ENCODE results near the gene IL20. TPM values are rescaled to one million over a fixed set of nuclear protein-coding genes. Genes with fewer than 3 reads are reported as not detected.
A peak's percentile ranks its signal among the peaks of the same experiment; 100 is the strongest.

Gene IL20
- total RNA-seq, 6 experiments from 2014 or later: not detected

- 44% methylated on average over 3 of the region's 3 CpGs for WGBS (ENCODE audit: insufficient coverage, low coverage, low lambda C conversion rate, missing lambda C conversion rate)
- H3K4me3 ChIP-seq: no peak overlapping the region
- ATAC-seq (peak in 3 of 4 donors; percentile 30 to 43 (median 30)), DNase-seq (no peak)
- no peak for TF ChIP-seq POLR2A (IDR thresholded peaks at IDR 0.05)
- TF ChIP-seq, protein P1, sequence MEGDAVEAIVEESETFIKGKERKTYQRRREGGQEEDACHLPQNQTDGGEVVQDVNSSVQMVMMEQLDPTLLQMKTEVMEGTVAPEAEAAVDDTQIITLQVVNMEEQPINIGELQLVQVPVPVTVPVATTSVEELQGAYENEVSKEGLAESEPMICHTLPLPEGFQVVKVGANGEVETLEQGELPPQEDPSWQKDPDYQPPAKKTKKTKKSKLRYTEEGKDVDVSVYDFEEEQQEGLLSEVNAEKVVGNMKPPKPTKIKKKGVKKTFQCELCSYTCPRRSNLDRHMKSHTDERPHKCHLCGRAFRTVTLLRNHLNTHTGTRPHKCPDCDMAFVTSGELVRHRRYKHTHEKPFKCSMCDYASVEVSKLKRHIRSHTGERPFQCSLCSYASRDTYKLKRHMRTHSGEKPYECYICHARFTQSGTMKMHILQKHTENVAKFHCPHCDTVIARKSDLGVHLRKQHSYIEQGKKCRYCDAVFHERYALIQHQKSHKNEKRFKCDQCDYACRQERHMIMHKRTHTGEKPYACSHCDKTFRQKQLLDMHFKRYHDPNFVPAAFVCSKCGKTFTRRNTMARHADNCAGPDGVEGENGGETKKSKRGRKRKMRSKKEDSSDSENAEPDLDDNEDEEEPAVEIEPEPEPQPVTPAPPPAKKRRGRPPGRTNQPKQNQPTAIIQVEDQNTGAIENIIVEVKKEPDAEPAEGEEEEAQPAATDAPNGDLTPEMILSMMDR (IDR thresholded peaks at IDR 0.05): no peak
- no peaks in the 10 kb centered on the region for H3K27me3 ChIP-seq
- intact Hi-C loops (cut with DNase I): no loop called here
- no peaks in the 10 kb centered on the region for H3K36me3 ChIP-seq
- peak overlapping the region in 1 of 3 donors; percentile 3 for H3K27ac ChIP-seq
- no peaks in the 10 kb centered on the region for H3K4me1 ChIP-seq
- no peaks in the 10 kb centered on the region for H3K9me3 ChIP-seq
Observed at GRCh38 chr1:206824331-206824730, 41.1 kb upstream of the IL20 start.

DNA sequence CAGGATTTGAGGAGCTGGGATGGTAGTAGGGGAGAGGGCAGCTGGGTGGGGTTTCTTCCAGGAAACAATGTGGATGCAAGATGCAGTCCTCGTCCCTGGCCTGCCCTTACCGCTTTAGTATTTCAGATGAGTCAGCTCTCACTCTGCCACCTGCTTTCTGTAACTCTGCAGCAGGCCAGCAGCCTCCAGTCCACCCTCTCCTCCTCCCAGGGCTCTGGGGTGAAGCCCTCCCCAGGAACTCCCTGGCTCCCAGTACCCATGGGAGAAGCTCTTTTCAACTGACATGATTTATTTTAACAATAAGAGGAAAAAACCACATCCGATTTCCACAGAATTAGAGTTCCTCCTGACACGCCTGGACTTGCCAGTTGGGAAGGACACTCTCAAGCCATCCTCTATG, 39.0 kb upstream of the IL20 start:
- WGBS (ENCODE audit: insufficient coverage, low coverage, low lambda C conversion rate, missing lambda C conversion rate): 50% methylated on average over 2 of the region's 4 CpGs
- ATAC-seq (no peak), DNase-seq (no peak)
- H3K4me3 ChIP-seq: no peak overlapping the region
- no peaks in the 10 kb centered on the region for H3K9me3 ChIP-seq
- no peak overlapping the region for H3K27ac ChIP-seq
- no peaks in the 10 kb centered on the region for H3K36me3 ChIP-seq
- intact Hi-C loops (cut with DNase I): no loop called here
- TF ChIP-seq, protein P1 (IDR thresholded peaks at IDR 0.05): no peak
- TF ChIP-seq POLR2A (IDR thresholded peaks at IDR 0.05): no peak
- H3K4me1 ChIP-seq: no peaks in the 10 kb centered on the region
- H3K27me3 ChIP-seq: no peaks in the 10 kb centered on the region

- Histone ChIP-seq H3K27ac (no peak overlapping the region), H3K4me1 (no peaks in the 10 kb centered on the region), H3K27me3 (no peaks in the 10 kb centered on the region), H3K36me3 (no peaks in the 10 kb centered on the region), H3K9me3 (no peaks in the 10 kb centered on the region), H3K4me3 (no peak overlapping the region)
- DNase-seq: no peak
- intact Hi-C loops (cut with DNase I): no loop called here
- ATAC-seq: no peak
- TF ChIP-seq POLR2A (IDR thresholded peaks at IDR 0.05): no peak
- TF ChIP-seq, protein P1 (IDR thresholded peaks at IDR 0.05): no peak
- 80% methylated on average over 1 of the region's 1 CpG for WGBS (ENCODE audit: insufficient coverage, low coverage, low lambda C conversion rate, missing lambda C conversion rate)
Observed at GRCh38 chr1:206828061-206828460, 37.4 kb upstream of the IL20 start.

- no peak for ATAC-seq
- Histone ChIP-seq H3K4me3 (no peak overlapping the region), H3K27me3 (no peaks in the 10 kb centered on the region), H3K36me3 (no peaks in the 10 kb centered on the region), H3K4me1 (no peaks in the 10 kb centered on the region), H3K9me3 (no peaks in the 10 kb centered on the region), H3K27ac (no peak overlapping the region)
- no peak for TF ChIP-seq POLR2A (IDR thresholded peaks at IDR 0.05)
- TF ChIP-seq, protein P1 (IDR thresholded peaks at IDR 0.05): no peak
- intact Hi-C loops (cut with DNase I): no loop called here
- WGBS (ENCODE audit: insufficient coverage, low coverage, low lambda C conversion rate, missing lambda C conversion rate): 64% methylated on average over 4 of the region's 4 CpGs
- DNase-seq: no peak
Observed at GRCh38 chr1:206828765-206829164, 36.7 kb upstream of the IL20 start.

DNA sequence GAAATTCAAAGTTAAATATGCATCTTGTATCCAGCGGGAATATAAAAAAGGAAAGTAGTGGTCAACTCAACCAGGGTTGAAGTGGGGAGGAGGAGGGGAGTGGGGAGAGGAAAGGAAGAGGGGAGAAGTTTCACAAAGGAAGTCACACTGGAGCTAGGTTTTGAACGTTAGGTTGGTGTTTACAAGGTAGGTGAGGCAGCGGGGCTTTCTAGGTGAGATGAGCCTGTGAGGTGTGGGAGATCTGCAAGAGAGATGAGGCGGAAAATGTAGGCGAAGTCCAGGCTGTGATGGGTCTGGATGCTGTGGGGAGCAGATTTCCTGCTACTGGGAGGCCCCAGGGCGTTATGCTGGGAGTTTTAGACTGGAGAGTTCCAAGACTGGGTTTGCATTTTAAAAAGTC, 36.1 kb upstream of the IL20 start:
- DNase-seq: no peak
- Histone ChIP-seq H3K27me3 (no peaks in the 10 kb centered on the region), H3K27ac (no peak overlapping the region), H3K4me3 (no peak overlapping the region), H3K4me1 (no peaks in the 10 kb centered on the region), H3K9me3 (no peaks in the 10 kb centered on the region), H3K36me3 (no peaks in the 10 kb centered on the region)
- no peak for ATAC-seq
- WGBS (ENCODE audit: insufficient coverage, low coverage, low lambda C conversion rate, missing lambda C conversion rate): 68% methylated on average over 6 of the region's 6 CpGs
- no peak for TF ChIP-seq POLR2A (IDR thresholded peaks at IDR 0.05)
- TF ChIP-seq, protein P1 (IDR thresholded peaks at IDR 0.05): no peak
- intact Hi-C loops (cut with DNase I): no loop called here
